HG02938 (cell line): ENCODE data around the gene PTCH2.

Experiments
- ATAC-seq: cut with Tn5 transposase; IDR thresholded peaks from one replicate; pipeline ENCODE4 v1.9.1; 2021; ENCODE audit warnings: mild to moderate bottlenecking, moderate library complexity; ENCODE audit not compliant: unreplicated experiment

PTCH2 gene, protein sequence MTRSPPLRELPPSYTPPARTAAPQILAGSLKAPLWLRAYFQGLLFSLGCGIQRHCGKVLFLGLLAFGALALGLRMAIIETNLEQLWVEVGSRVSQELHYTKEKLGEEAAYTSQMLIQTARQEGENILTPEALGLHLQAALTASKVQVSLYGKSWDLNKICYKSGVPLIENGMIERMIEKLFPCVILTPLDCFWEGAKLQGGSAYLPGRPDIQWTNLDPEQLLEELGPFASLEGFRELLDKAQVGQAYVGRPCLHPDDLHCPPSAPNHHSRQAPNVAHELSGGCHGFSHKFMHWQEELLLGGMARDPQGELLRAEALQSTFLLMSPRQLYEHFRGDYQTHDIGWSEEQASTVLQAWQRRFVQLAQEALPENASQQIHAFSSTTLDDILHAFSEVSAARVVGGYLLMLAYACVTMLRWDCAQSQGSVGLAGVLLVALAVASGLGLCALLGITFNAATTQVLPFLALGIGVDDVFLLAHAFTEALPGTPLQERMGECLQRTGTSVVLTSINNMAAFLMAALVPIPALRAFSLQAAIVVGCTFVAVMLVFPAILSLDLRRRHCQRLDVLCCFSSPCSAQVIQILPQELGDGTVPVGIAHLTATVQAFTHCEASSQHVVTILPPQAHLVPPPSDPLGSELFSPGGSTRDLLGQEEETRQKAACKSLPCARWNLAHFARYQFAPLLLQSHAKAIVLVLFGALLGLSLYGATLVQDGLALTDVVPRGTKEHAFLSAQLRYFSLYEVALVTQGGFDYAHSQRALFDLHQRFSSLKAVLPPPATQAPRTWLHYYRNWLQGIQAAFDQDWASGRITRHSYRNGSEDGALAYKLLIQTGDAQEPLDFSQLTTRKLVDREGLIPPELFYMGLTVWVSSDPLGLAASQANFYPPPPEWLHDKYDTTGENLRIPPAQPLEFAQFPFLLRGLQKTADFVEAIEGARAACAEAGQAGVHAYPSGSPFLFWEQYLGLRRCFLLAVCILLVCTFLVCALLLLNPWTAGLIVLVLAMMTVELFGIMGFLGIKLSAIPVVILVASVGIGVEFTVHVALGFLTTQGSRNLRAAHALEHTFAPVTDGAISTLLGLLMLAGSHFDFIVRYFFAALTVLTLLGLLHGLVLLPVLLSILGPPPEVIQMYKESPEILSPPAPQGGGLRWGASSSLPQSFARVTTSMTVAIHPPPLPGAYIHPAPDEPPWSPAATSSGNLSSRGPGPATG

DNA sequence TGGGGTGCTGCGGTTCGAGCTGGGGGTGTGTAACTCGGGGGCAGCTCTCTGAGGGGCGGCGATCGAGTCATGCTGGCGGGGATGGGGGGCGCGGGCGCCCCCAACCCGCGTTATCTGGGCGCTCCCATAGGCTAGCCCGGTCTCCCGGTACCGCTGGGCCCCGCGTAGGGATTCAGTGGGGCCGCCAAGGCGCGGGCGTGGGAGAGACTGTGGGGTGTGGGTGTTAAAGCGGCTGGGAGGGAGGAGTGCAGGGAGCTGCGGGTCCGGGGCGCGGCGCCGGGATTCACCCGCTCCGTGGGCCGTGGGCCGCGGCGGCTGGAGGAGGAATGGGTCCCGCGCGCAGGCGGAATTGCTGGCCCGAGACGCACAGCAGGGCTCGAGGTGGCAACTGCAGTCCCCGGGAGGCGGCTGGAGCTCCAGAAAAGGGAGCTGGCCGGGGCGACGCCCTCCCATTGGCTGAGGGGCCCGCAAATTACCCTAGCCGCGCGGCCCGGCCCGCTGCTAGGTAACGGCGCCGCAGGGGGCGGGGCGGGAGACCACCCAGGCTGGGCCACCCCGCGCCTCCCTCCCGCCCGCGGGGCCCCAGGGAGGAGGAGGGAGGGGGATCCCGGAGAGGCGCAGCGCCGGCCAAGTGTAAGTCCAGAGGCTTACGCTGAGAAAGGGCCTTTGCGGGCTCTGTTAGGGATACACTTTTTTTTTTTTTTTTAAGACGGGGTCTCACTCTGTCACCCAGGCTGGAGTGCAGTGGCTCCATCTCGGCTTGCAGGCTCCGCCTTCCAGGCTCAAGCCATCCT lies at the start of gene PTCH2:
Gene PTCH2 (minus strand): TSS at position 392 of the 794 bp plus-strand sequence. CDS start 321 bp downstream, at position 71.
- ATAC-seq, result no peak

DNA sequence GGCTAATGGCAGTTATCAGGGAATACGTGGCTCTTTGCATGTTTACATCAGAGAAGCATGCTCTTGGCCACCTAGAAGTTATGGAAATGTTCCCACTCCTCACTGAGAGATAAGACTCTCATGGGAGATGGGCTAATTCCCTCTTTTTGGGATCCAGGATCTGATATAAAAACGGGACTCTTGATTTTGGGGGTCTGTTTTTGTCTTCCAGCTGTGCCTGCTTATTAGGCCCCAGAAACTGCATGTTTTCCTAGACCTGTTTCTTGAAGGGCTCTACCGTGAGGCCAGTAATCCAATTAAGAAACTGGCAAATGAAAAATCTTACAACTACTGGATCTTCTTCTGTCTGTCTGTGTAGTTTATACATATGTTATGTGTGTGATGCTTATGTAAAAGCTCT lies 47.0 kb upstream of the PTCH2 start:
- ATAC-seq, result no peak

DNA sequence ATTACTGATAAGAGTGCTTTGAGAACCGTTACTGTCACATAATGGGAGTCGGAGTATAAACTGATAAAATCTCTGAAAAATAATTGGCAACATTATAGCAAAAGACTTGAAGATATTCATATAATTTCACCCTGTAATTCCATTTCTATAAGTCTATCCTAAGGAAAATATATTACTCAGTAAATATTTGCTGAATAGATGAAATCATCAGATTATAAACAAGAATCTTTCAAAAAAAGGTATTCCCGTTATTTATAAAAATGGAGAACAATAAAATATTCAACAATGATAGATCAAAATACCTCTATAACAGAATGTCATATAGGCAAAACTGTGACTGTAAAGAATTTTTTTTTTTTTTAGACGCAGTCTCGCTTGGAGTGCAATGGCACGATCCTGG lies 42.4 kb upstream of the PTCH2 start:
- no peak for ATAC-seq

DNA sequence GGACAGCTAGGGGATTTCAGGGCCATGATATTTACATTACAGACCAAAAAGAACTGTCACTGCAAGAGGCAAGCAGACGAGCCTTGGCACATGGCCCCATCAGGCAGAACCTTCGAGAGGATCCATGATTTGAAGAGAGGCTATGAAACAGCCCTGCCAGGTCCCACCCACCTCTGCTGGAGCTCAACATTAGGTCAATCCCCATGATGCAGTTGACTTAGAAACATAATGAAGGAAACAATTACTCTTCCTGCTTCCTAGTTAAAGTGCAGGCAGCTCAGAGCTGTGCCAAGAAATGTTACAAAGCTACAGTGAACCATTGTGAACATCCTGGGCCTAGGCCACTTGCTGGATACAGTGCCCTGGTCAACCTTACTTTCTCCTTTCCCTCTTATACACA lies 41.7 kb upstream of the PTCH2 start:
- no peak for ATAC-seq

DNA sequence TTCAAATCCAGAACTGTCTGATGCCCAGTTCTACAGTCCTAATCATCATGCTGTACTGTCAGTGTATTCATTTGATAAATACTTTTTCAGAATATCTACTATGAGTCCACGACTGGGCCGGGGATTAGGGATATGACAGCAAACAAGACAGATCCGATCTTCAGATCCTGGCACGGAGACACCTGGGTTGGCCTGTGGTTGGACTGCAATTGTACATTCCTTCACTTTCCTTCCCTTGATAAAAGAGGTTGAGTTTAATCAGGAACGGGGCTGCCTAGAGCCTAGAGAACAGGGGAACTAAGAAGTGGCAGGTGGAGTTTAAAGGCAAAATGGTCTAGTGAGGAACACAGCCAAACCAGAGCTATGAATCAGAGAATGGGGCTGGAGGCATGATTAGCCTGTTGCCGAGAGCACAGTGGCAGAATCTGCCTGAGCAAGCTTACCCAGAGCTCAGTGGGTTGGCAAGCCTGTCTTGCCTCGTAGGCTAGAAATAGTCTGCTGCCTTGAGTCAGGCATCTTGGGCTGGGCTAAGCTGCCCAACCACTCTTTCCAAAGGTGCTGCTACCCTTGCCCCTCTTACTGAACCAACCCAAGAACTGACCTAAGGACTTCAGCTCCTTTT lies 38.1 kb upstream of the PTCH2 start:
- ATAC-seq, result no peak

DNA sequence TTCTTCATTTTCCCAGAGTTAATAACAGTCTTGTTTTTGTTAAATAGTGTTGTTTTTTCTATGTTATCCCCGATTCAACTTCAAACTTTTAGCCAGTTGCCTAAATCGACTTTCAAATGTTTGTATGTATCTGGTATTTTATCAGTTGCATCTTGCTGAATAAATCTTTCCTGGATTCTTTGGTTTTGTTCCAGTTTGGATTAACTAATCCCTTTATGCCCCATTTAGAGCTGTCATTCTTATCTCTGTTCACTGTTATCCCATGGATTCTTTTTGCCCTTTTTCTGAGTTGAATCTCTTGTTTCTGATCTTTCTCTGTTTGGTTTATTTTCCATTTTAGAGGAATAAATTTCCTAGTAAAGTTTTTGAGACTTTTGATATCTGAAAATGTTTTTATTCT lies 31.1 kb upstream of the PTCH2 start:
- no peak for ATAC-seq

DNA sequence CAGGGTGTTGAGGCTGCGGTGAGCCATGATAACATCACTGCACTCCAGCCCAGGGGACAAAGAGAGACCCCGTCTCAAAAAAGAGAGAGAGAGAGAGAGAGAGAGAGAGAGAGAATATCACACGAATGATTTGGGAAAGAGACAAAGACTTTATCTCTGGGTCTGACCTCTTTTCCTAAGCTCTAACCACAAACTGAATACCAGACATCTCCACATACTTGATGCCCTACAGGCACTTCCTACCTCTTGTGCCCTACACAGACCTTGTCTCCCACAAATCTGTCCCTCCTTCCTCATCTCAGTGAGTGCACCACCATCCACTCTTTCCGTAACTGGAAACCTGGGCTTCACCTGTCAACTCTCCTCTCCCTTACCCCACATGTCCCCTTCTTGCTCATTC lies 27.0 kb upstream of the PTCH2 start:
- no peak for ATAC-seq

DNA sequence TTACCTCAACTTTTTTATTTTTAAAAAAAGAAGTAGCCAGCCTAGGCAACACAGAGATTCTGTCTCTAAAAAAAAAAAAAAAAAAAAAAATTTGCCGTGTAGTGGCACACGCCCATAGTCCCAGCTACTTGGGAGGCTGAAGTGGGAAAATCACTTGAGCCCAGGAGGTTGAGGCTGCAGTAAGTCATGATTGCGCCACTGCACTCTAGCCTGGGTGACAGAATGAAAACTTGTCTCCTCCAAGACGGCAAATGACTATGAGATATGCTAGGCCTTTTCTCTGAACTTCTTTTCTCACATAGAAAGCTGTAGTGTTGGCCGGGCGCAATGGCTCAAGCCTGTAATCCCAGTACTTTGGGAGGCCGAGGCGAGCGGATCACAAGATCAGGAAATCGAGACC lies 24.7 kb upstream of the PTCH2 start:
- ATAC-seq, result no peak

DNA sequence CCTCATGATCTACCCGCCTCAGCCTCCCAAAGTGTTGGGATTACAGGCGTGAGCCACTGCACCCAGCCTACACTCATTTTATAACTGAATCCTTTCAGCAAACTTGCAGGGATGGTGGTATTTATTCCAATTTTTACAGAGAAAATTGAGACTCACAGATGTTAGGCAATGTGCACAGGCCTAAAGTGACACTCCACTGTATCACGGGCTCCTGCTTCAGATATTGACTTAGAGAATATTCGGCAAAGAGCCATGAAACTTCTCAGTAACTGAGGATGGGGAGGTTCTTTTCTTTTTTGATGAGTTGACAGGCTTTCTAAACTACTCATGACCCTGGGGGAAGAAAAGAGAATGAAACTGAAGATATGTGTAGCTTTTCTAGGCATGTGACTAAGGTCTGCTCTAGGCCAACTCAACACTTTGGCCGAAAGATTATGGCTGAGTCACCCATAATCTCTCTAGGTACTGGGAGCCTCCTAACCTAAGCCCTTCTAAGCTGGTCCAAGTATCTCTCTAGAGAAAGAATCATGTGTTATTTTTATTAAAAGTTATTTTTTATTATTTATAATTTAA lies 19.9 kb upstream of the PTCH2 start:
- no peak for ATAC-seq

DNA sequence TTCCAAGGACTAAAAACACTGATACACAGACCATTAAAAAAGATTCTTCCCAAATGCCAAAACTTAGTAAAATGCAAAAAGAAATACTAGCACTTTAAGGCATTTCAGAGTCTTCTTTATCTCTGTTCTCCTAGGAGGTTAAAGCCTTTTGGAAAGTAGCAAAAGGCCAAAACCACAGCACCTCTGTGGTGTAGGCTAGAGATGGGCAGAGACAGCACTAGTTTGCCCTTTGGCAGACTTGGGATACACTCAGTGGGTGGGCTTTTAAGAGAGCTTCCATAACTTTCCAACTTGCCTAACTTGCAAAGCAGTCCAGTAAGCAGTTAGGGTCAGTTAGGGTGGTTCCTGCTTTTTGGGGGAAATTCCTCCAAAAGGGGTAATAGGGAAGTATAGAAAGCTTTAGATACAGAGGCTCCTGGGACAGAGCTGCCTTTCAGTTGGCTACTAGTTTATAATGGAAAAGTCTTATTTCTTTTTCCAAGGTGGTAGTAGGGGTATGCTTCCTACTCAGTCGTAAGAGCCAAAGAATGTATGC lies 17.9 kb upstream of the PTCH2 start:
- no peak for ATAC-seq

DNA sequence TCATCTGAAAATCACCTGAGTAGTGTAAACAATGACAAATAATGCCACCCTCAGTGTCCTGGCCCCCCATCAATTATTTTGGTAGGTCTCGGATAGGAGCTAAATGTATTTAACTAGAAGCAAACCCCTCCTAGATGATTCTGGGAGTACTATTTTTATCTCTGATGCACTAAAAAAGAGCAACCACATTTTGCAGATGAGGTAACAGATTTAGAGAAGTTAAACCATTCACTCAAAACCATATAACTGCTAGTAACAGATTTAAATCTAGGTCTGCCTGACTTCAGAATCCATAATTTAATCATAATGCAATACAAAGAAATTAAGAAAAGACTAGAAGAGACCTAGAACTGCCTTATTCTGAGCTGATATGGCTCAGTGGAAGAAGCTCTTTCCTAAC lies 17.3 kb upstream of the PTCH2 start:
- no peak for ATAC-seq

DNA sequence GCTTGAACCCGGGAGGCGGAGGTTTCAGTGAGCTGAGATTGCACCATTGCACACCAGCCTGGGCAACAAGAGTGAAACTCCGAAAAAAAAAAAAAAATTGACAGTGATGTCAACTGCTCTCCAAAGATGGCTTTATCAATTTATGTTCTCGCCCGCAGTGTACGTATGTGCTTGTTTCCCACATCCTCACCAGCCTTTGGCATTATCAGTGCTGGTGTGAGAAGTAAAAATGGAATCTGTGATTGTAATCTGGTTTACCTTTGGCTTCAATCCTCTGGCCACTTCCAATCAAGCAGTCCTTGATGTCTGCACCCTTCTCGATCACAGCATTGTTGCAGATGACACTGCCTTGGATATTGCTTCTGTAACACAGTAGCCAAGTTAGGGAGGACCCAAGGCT lies 14.4 kb upstream of the PTCH2 start:
- no peak for ATAC-seq

DNA sequence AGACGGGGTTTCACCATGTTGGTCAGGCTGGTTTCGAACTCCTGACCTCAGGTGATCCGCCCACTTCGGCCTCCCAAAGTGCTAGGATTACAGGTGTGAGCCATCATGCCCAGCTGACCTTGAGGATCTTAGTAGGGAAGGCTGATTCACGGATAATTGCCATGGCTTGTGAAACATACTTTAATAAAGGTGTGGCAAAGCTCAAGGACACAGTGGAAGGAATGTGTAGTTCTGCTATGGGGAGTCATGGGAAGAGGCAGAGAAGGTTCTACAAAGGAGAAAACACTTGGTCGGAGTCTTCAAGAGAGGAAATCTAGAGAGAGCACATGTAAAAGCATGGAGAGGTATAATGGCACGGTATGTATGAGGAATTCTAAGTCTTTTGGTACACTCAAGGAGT lies 12.7 kb upstream of the PTCH2 start:
- no peak for ATAC-seq

DNA sequence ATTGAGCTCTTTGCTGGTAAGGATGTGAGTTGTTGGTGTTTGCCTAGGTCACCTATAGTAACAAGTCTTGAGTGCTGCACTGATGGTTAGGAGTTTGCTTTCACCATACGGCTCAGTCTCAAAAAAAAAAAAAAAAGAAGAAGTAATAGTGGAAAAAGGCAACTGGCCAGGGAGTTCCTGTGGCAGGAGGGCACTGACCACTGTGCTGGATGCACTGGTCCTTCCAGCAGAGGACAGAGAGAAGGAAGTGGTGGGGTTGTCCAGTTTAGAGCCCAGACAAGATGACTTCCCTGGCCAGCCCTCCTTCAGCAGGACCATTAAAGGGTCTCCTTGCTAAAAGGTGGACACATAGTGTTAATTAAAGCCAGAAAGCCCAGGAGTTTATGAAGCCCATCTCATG lies 11.9 kb upstream of the PTCH2 start:
- ATAC-seq, result no peak

DNA sequence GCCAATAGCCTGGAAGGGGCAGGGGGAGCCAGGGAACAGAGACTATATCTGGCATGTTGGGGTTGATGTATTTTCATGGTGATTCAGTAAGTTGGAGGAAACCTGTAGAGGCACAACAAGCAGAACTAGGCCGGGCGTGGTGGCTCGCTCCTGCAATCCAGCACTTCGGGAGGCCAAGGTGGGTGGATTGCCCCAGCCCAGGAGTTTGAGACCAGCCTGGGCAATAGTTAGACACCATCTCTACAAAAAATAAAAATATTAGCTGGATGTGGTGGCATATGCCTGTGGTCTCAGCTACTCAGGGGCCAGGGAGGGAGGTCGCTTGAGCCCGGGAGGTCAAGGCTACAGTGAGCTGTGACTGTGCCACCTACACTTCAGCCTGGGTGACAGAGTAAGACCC lies 10.1 kb upstream of the PTCH2 start:
- ATAC-seq, result no peak

DNA sequence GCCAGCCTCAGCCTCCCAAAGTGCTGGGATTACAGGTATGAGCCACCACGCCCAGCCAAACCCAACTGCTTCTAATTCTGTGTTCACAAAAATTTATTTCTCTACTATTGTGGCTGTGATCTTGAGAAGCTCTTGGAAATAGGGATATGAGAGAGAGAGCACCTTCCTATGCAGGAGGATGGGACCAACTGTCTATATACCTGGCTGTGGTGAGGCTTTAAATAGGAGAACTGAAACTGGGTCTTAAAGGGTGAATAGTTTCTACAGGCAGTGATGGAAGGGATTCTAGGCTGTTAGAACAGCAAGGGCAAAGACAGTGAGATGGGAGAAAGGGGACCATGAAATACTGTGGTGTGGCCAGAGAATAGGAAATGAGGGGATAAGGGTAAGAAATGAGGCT lies 8.3 kb upstream of the PTCH2 start:
- ATAC-seq, result no peak

DNA sequence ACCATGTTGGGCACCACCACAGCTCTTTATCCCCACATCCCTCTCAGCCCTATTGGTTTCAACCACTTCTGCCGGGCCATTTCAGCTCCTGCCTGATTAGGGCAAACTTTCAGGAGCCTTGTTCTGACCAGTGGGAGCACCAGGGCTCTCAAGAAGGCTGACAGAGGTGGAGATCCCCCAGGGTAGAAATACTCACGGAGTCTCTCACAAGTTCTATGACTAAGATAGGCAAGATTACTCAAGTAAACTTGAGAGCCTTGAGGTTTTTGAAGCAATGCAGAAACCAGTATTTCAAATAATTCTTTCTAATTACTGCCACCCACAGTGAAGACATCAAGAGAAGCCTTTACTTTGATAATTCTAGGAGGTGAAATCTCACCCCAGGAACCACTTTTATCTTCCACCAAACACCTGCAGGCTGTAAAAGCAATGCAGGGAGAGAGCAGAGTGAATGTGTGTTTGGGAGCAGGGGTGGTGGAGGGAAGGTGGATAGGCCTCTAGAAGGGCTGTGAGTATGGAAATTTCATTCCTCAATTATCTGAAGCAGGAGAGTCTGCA lies 6.6 kb upstream of the PTCH2 start:
- ATAC-seq, result no peak

DNA sequence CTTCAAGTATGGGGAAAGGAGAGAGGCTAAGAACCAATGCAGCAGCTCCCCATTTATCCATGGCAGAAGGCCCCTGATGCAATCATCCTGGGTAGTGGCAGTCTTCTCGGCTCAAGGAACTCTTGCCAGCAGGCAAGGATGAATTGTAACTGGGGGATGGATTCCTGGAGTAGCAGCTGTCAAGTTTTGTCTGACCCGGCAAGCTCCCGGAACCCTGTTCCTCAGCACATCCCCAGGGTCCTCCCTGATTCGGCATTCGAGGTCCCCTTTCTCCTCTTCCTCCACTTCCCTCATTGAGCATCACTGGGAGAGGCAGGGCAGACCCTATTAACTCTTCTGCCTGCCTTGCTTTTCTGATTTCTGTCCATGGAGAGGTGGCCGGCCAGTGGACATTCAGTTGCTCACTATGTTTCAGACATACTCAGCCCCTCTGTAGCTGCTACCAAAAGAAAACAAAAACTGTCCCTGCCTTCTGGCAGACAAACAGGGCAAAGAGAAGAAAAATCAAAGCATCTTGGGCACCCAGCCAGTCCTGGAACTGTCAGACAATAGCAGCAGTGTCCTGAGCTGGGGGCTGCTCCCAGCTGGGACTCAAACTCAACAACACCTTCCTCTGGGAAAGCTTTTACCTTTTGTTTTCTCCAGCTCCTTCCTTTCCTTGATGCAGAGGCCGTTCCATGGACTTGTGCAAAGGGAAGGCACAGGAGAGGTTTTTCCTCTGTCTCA lies 5.6 kb upstream of the PTCH2 start:
- ATAC-seq, result no peak

DNA sequence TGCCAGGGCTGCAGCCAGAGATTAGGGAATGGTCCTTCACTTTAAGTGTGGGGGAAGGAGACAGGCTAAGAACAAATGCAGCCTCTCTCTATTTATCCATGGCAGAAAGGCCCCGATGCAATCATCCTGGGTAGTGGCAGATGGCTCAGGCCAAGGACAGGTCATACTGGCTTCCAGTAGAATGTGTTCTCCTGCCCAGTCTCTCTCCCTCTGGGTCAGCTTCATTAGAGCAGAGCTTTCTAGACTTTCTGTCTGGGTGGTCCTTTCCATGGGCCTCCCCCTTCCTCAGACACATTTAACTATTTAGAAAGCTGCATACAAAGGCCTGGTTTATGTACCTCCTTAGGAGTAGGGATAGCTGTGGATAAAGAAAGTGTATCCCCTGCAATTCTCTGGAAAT lies 4.8 kb upstream of the PTCH2 start:
- no peak for ATAC-seq
